Left colon (tissue), 2 donors: ENCODE measurements around the gene SHH. TPM values are rescaled to one million over a fixed set of nuclear protein-coding genes. Genes with fewer than 3 reads are reported as not detected.

Experiments
- ATAC-seq: fragments of 200-7000 bp; cut with Tn5 transposase; one replicate; pipeline ENCODE4 v1.9.1; 2020; ENCODE audit warnings: mild to moderate bottlenecking, moderate library complexity
- DNase-seq, 2 donors: peaks; one replicate each; pipeline ENCODE4 v3.0.0-alpha.2; 2020
- intact Hi-C, 2 donors: fragments of 100-400 bp; cut with DNase I in 1 of 2; cut with micrococcal nuclease in 1 of 2; formaldehyde crosslinking; loops; one replicate each; pipeline versions ENCODE4 v1.11.2 to v1.14.0; 2022; cut with DNase I, micrococcal nuclease
- total RNA-seq, 2 donors: library from RNA; stranded (reverse); fragmentation: NEBNext Ultra II Directional; extraction: Animal tissue kit (Norgen Biotek cat#: 25700); gene quantifications; one replicate each; pipeline ENCODE4 v1.2.1, GENCODE V29; 2021
- donor health status: DM: no; HTN: no; CAD: no.
- donor health status: DM: yes; HTN: yes; CAD: no.

SHH gene
- total RNA-seq, 2 donors from 2014 or later: 3.4 to 9.4 TPM

- ATAC-seq (peak; percentile 96), DNase-seq (peak in 1 of 2 donors; percentile 35)
- intact Hi-C loops: no loop called here
These were observed 52.4 kb downstream of the SHH start for GRCh38 chr7:155759740-155760430.

- no peak for DNase-seq
- no peak for ATAC-seq
- intact Hi-C loops: no loop called here
These were observed 53.9 kb downstream of the SHH start for GRCh38 chr7:155758348-155758747.

- no peak for DNase-seq
- intact Hi-C loops: no loop called here
- ATAC-seq: no peak
These were observed 55.9 kb downstream of the SHH start for GRCh38 chr7:155756322-155756721.

- intact Hi-C loops: no loop called here
- DNase-seq: no peak
- no peak for ATAC-seq
These were observed 57.2 kb downstream of the SHH start for GRCh38 chr7:155755026-155755425.

GRCh38 chr7:155754165-155754564 lies 58.1 kb downstream of the SHH start:
- no peak for DNase-seq
- intact Hi-C loops: no loop called here
- peak; percentile 20 for ATAC-seq

- ATAC-seq: peak; percentile 51
- no peak for DNase-seq
- intact Hi-C loops: no loop called here
These were observed 58.8 kb downstream of the SHH start for GRCh38 chr7:155753446-155753965.

- DNase-seq: no peak
- intact Hi-C loops: no loop called here
- ATAC-seq: no peak
These were observed 59.4 kb downstream of the SHH start for GRCh38 chr7:155752756-155753445.

- ATAC-seq: no peak
- DNase-seq: no peak
- intact Hi-C loops: no loop called here
These were observed 60.9 kb downstream of the SHH start for GRCh38 chr7:155751409-155751808.

GRCh38 chr7:155750255-155751125 lies 61.8 kb downstream of the SHH start:
- DNase-seq (no peak), ATAC-seq (no peak)
- intact Hi-C loops: no loop called here

Other genes starting within 250 kb of the SHH start
- 10 to 100 TPM; 59.1 to 61.1 TPM for gene RBM33, start 167.8 kb downstream of the SHH start, total RNA-seq